Pericardium fibroblast (primary cell): ENCODE data around the gene SYCP1. TPM values are rescaled to one million over a fixed set of nuclear protein-coding genes. Genes with fewer than 3 reads are reported as not detected.

Source experiments
- total RNA-seq: library from RNA; depleted of rRNA; stranded (reverse); fragments of >200 nt; gene quantifications from 2 replicates; pipeline ENCODE4 v1.2.3, GENCODE V29; 2015

SYCP1 gene
- total RNA-seq: not detected in 2 replicates

GRCh38 chr1:114854693-114855320 is at the start of gene SYCP1:
Gene SYCP1, plus strand, starts transcription at chr1:114854863. Its CDS starts 602 bp downstream, at chr1:114855465.

GRCh38 chr1:115029526-115029925 is 174.9 kb downstream of the SYCP1 start, which contains the start of gene TSHB:
Gene TSHB, plus strand, starts transcription at chr1:115029826. Its CDS starts 3,537 bp downstream, at chr1:115033363.

Other genes starting within 250 kb of the SYCP1 start
- 2.1 and 5.7 TPM in 2 replicates for gene DENND2C, start 184.8 kb upstream of the SYCP1 start, total RNA-seq
- not detected in 2 replicates for gene AMPD1, start 159.3 kb upstream of the SYCP1 start, total RNA-seq
- 25.9 and 44.3 TPM in 2 replicates for gene NRAS, start 138.1 kb upstream of the SYCP1 start, total RNA-seq
- 225 and 442 TPM in 2 replicates for gene CSDE1, start 96.9 kb upstream of the SYCP1 start, total RNA-seq
- gene SIKE1, start 74.2 kb upstream of the SYCP1 start, total RNA-seq: 35.9 and 48.0 TPM in 2 replicates
- not detected in 2 replicates for gene TSHB, start 175.0 kb downstream of the SYCP1 start, total RNA-seq
- 2.5 TPM in 1 of 2 replicates, not detected in the other for gene TSPAN2, start 234.6 kb downstream of the SYCP1 start, total RNA-seq